Measurements from ENCODE around the gene GAGE10.

Gene GAGE10, protein sequence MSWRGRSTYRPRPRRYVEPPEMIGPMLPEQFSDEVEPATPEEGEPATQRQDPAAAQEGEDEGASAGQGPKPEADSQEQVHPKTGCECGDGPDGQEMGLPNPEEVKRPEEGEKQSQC

DNA sequence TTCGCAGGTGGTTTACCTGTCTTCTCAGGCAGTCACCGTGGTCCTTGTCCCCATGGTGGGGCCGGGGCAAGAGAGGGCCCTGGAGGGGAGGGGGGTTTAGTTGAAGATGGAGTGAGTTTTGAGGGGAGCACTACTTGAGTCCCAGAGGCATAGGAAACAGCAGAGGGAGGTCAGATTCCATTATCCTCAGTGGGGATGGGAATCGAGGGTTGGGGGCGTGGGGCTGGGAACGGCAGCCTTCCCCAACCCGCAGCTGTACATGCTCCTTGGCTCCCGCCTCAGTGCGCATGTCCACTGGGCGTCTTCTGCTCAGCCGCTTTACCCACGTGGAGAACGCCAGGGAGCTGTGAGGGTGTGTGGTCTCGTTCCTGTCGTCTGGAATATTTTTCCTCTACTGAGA lies at the start of gene GAGE10:
Gene GAGE10 (plus strand): TSS at position 301 of the 400 bp plus-strand sequence. CDS start 1,214 bp downstream, outside the sequence.
- Mint-ChIP-seq H3K4me1 (peaks cover 3% of the 10 kb centered on the region), H3K4me3 (no peak within 1 kb of the TSS), H3K36me3 (no peaks in the 10 kb centered on the region), H3K27ac (no peak within 1 kb of the TSS), H3K9me3 (no peaks in the 10 kb centered on the region)
- DNase-seq (ENCODE audit: low spot score in 2 of 2) (no peak), ATAC-seq (no peak)

DNA sequence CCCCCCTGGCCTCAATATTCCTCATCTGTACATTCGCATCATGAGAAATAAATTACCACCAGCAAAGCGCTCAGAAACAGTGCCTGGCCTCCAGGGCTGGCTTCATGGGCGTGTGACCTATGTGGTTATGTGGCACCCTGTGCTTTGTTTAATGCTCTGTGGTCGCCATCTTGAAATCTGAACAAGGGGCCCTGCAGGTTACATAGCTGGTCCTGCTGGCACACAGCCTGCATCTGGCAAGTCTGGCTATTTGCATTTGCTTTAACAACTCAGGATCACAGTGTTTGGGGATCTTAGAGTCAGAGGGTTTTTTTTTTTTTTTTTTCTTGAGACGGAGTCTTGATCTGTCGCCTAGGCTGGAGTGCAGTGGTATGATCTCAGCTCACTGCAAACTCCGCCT lies 48.8 kb upstream of the GAGE10 start:
- Mint-ChIP-seq H3K36me3 (peaks cover 53% of the 10 kb centered on the region), H3K27ac (no peak overlapping the region), H3K9me3 (no peaks in the 10 kb centered on the region), H3K4me3 (no peak overlapping the region), H3K4me1 (peaks cover 51% of the 10 kb centered on the region)
- DNase-seq (ENCODE audit: low spot score in 2 of 2) (no peak), ATAC-seq (no peak)

DNA sequence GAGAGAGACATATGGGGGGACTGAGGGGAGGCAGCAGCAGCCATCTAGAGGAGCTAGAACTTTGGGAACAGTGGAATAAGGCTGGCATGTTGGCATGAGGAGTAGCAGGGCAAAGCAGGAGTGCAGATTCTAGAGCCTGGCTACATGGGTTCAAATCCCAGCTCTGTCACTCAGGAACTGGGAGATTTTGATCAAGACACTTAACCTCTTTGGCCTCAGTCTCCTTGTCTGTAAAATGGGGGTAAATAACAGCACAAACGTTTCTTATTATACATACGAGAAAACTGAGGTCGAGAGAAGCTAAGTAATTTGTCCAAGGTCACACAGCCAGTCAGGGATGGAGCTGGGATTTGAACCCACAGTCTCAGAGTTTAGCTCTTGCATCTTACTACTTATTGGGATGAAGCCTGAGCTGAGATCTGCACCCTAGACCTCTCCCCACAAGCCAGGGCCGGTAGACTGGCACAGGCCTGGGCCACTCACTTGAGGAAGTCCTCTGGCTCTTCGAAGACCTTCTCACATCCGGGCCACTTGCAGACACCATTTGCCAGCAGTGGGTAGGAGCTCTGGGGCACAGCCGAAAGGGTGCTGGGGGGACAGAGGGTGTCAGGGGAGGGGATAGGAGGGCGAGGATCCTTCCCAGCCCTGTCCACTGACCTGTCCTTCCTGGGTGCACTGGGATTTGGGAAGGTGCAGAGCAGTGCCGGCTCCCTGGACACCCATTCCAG lies 47.0 kb upstream of the GAGE10 start:
- Mint-ChIP-seq H3K27ac (peak overlapping the region; percentile 50), H3K4me1 (peaks cover 45% of the 10 kb centered on the region), H3K4me3 (no peak overlapping the region)

DNA sequence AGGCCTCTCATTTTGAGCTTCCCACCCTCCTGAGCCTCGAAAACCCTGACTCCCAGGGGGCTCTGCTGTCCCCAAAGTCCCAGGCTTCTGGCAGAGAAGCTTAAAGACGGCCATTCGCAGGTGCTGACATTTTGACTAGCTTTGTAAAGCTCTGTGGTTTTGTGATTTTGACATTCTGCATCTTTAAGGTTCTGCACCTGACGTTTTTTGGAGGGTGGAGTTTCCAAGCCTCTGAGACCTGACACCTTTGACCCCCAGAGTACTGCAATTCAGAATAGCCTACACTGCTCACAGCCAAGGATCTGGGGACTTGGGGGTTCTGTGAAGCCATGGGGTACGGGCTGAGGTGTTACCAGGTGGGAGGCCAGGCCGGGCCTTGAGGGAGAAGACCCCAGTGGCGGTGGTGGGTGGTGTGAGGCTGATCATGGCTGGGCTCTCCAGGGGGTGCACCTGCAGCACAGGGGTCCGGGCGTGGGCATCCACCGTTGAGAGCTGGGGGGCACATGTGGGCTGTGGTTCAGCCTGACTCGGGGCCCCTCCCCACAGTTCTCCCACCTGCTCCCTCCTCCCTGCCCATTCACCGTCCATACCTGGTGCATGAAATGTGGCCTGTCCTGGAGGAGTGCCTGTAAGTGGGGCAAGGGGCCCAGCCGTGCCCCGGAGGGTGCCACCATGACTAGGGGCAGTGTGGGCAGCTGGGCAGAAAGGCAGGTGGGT lies 46.2 kb upstream of the GAGE10 start:
- H3K27ac Mint-ChIP-seq = peak overlapping the region; percentile 40
- no peaks in the 10 kb centered on the region for H3K9me3 Mint-ChIP-seq
- DNase-seq (ENCODE audit: low spot score in 2 of 2) (no peak), ATAC-seq (no peak)
- H3K4me1 Mint-ChIP-seq = peaks cover 44% of the 10 kb centered on the region
- H3K4me3 Mint-ChIP-seq = no peak overlapping the region
- peaks cover 51% of the 10 kb centered on the region for H3K36me3 Mint-ChIP-seq

More for the DNA sequence above, 47.0 kb upstream of the GAGE10 start:
- ATAC-seq (no peak), DNase-seq (ENCODE audit: low spot score in 2 of 2) (no peak)
- Mint-ChIP-seq H3K36me3 (peaks cover 51% of the 10 kb centered on the region), H3K9me3 (no peaks in the 10 kb centered on the region)

DNA sequence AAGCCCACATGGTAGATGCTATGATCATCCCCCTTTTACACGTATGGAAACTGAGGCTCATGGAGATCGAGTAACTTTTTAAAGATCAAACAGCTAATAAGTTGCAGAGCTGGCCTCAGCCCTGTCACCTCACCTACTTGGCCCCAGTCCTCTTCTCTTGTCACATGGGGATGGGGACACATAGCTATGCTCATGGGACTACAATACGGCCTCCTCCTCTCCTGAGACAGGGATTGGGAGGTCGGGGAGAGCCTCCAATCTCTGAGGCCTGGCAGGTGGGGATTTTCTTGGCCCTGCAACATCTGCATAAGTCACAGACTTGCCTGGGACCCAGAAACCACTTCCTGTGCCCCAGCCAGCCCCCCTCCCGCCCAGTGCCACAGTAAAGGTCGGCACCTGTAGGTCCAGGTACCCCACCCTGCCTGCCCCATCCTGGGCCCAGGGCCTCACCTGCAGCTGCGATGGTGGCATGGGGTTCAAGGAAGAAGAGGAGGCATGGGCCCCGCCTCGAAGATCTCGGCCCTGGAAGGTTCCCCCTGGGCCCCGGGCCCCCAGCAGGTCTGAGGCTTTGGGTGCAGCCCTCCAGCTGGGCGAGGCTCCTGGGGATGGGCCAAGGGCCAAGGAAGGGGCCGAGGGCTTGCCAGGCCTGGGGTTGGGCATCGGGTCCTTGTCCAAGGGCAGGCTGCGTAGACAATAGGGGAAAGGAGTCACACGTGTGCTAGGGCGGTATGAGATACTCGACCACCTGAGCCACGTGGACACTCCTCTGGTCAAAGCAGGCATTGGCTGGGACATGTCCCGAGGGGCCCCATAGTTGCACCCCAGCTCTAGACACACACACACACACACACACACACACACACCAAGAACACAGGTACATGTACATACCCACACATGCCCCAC lies 45.3 kb upstream of the GAGE10 start:
- Mint-ChIP-seq H3K4me3 (no peak overlapping the region), H3K36me3 (peaks cover 51% of the 10 kb centered on the region), H3K27ac (peak overlapping the region; percentile 40), H3K9me3 (no peaks in the 10 kb centered on the region), H3K4me1 (peaks cover 44% of the 10 kb centered on the region)
- DNase-seq (ENCODE audit: low spot score in 2 of 2) (no peak), ATAC-seq (peak; percentile 39)

DNA sequence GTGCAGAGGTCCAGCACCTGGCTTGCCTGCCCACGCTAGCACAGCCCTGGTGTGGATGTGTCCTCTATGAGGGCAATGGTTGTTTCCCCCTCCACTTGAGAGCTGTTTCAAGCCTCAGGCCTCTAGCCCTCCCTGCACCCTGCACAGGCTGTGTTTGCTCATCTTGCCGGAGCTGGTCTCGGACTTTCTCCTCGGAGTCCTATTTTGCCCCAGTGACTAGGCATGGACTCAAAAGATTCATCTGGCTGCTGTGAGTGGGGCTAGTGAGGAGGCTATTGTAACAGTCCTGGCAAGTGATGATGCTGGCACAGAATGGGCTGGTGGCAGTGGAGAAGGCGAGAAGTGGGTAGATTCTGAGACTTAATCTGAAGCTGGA lies 44.7 kb upstream of the GAGE10 start:
- H3K36me3 Mint-ChIP-seq = peaks cover 49% of the 10 kb centered on the region
- H3K27ac Mint-ChIP-seq = peak overlapping the region; percentile 74
- H3K4me1 Mint-ChIP-seq = peaks cover 45% of the 10 kb centered on the region
- H3K4me3 Mint-ChIP-seq = no peak overlapping the region
- no peaks in the 10 kb centered on the region for H3K9me3 Mint-ChIP-seq
- ATAC-seq (no peak), DNase-seq (ENCODE audit: low spot score in 2 of 2) (no peak)

DNA sequence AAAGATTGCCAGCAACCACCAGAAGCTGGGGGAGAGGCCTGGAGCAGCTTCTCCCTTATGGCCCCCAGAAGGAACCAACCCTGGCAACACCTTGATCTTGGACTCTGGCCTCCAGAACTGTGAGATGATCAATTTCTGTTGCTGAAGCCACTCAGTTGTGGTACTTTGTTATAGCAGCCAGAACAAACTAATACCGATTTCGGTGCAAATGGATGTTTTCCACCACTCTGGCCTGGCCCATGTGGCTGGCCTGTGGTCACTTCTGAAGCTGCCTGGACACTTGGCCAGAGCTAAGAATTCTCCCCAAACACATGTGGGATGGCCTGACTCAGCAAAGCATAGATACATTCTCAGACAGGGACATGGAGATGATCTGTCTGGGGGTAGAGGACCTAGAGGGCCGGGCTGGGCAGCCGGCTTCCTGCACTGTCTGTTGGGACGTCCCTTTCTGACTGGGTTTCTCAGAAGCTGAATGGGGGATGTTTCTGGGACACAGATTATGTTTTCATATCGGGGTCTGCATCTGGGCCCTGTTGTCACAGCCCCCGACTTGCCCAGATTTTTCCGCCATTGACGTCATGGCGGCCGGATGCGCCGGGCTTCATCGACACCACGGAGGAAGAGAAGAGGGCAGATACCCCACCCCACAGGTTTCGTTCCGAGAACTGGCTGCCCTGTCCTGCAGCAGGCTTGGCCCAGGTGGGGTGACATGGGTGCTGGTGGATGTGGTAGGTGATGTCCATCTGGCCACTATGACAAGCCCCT lies 43.0 kb upstream of the GAGE10 start:
- ATAC-seq (no peak), DNase-seq (ENCODE audit: low spot score in 2 of 2) (no peak)
- H3K4me1 Mint-ChIP-seq = peaks cover 56% of the 10 kb centered on the region
- H3K9me3 Mint-ChIP-seq = no peaks in the 10 kb centered on the region
- H3K36me3 Mint-ChIP-seq = peaks cover 59% of the 10 kb centered on the region
- H3K27ac Mint-ChIP-seq = peak overlapping the region; percentile 80
- H3K4me3 Mint-ChIP-seq = peak overlapping the region; percentile 26

DNA sequence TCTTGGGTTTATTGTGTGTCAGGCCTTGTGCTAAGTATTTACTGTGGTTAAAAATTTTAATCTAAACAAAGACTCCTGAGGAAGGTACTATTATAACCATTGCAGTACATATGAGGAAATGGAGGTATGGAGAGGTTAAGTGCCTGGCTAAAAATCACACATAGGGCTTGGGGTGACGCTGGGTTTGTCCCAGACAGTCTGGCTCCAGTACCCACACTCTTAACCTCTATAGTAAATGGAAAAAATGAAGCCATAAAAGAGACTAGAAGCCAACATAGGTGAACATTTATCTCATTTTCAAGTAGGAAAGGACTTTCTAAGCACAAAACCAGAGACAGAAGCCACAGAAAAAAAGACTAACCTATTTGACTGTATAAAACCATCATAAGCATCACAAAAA lies 40.8 kb upstream of the GAGE10 start:
- peaks cover 49% of the 10 kb centered on the region for H3K36me3 Mint-ChIP-seq
- H3K27ac Mint-ChIP-seq = peak overlapping the region; percentile 77
- no peaks in the 10 kb centered on the region for H3K9me3 Mint-ChIP-seq
- H3K4me3 Mint-ChIP-seq = peak overlapping the region; percentile 70
- peaks cover 55% of the 10 kb centered on the region for H3K4me1 Mint-ChIP-seq
- DNase-seq (ENCODE audit: low spot score in 2 of 2) (no peak), ATAC-seq (peak; percentile 52)

DNA sequence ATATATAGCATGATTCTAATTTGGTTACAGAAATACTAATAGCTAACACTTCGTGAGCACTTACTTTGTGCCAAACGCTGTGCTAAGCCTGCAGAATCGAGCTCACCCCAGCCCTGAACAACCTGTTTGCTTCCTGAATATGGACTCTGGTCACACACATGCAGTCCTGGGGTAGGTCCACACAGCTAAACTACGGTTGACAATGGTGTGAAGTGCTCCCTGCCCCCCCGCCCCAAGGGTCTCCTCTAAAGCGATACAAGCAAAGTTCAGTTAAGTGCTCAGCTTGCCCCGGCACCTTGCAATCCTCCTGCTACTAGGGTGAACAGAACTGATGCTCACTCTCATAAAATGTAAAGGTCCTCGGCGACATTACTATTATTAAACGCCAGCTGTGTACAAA lies 39.8 kb upstream of the GAGE10 start:
- H3K4me3 Mint-ChIP-seq = peak overlapping the region; percentile 70
- H3K27ac Mint-ChIP-seq = peak overlapping the region; percentile 70
- H3K4me1 Mint-ChIP-seq = peaks cover 59% of the 10 kb centered on the region
- H3K36me3 Mint-ChIP-seq = peaks cover 51% of the 10 kb centered on the region
- H3K9me3 Mint-ChIP-seq = no peaks in the 10 kb centered on the region
- DNase-seq (ENCODE audit: low spot score in 2 of 2) (no peak), ATAC-seq (no peak)

DNA sequence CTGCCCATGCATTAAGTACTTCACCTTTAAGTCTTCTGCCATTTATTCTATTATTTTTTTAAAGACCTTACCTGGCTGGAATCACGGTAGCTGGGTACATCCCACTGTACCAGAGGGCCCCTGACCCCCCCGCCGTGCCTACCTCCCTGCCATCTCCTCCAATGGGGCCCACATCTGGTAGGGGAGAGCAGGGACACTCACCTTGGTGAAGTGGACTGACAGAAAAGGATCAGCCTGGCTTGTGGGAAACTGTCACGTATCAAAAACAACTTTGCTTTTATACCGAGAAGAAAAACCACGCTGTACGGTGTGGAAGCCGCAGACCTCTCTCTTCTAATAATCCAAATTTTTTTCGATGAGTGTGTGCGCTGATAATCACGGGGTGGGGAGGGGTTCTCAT lies 39.0 kb upstream of the GAGE10 start, which contains the start of gene FOXP3:
Gene FOXP3 (minus strand): TSS at position 251 of the 400 bp plus-strand sequence. CDS start 6,205 bp downstream, outside the sequence.
- H3K4me1 Mint-ChIP-seq = peaks cover 54% of the 10 kb centered on the region
- no peak for ATAC-seq

DNA sequence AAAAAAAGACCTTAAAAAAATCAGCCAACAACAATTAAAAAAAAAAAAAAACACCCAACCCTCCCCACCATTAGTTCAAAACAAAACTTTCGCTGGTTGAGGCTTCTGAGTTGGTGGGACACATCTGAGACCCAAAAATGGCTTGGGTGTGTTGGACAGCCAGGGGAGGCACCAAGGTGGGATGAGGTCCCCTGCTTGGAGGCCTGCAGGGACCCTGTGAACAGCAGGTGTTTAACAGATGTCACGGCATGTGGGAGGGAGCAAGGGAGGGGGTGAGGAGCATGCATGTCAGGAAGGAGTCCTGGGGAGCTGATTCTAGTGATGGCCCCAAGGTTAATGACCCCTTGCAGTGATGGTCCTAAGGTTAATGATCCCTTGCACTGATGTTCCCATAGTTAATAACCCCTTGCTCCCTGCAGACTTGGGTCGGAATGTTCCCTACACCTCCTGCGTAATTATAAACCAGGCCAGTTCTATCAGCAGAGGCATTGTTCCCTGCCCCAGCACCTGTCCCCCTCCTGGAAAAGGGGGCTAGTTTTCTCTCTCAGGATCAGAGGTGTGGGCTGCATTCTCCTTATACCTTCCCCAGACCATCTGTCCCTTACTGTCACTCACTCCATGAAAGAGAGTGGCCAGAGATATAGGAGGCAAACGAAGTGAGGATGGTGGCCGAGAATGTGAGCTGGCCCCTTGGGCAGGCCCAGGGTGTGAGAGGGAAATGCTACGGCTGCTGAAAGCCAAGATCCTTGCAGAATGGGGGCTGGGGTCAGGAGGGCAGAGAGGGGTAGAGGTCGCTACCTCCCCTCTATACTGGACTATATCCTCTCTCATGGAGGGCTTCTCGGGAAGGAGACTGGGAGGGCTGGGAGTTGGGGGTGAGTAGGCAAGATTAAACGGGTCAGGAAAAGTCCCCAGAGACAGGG lies 36.7 kb upstream of the GAGE10 start:
- Mint-ChIP-seq H3K4me3 (peak overlapping the region; percentile 80), H3K27ac (no peak overlapping the region), H3K4me1 (peaks cover 51% of the 10 kb centered on the region), H3K9me3 (no peaks in the 10 kb centered on the region), H3K36me3 (peaks cover 47% of the 10 kb centered on the region)
- no peak for ATAC-seq
- DNase-seq (ENCODE audit: low spot score in 2 of 2) = no peak

More for the DNA sequence above, 39.0 kb upstream of the GAGE10 start, which contains the start of gene FOXP3:
- H3K27ac Mint-ChIP-seq = peak within 1 kb of the TSS; percentile 70
- DNase-seq (ENCODE audit: low spot score in 2 of 2) = no peak
- no peaks in the 10 kb centered on the region for H3K9me3 Mint-ChIP-seq
- H3K4me3 Mint-ChIP-seq = peak within 1 kb of the TSS; percentile 70
- H3K36me3 Mint-ChIP-seq = peaks cover 55% of the 10 kb centered on the region

DNA sequence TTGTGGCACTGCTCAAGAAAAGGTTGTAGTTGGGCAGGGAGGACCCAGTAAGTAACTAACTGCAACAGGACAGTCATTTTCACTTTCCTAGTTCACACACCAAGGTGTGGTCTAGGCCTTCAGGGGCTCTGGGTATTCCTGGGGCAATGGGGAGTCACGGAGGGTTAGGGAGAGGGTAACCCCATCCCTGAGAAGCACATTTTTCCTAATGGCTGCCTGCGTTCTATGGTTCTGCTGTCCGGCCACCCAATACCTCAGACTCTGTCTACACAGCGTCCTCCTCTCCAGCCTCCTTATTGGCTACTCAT lies 34.8 kb upstream of the GAGE10 start:
- Mint-ChIP-seq H3K4me3 (peak overlapping the region; percentile 80), H3K9me3 (no peaks in the 10 kb centered on the region), H3K27ac (peak overlapping the region; percentile 96), H3K4me1 (peaks cover 52% of the 10 kb centered on the region), H3K36me3 (peaks cover 44% of the 10 kb centered on the region)
- no peak for ATAC-seq
- no peak for DNase-seq (ENCODE audit: low spot score in 2 of 2)

DNA sequence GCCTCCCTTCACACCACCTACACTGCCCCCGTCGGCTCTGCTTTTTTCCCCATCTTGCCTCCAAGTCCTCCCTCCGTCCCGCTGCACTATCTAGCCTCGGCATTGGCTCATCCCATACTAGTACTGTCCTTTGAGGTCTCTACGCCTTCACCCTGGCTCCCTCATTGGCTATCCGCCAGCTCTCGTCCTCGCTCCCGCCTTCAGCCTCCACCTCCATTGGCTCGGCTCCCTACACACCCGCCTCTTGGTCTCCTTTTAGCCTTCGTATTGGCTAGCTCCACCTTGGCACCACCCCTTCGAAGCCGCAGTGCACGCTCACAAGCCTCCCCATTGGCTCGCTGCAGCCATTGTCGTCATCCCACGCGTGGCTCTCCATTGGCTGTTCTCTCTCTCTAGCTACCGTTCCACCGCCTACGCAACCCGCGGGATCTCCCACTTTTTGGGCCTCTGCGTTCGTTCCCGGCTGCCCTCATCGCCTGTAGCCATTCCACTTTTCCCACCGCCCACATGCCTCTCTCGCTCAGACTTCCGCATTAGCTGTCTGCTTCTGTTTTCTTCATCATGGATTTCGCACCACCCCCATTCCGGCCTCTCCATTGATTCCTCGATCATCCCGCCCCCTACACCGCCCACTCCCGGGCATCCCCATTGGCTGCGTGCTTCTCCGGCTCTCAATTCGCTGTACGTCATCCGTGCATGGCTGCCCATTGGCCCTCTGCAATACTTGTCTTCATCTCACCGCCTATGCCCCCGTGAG lies 34.3 kb upstream of the GAGE10 start:
- peak; percentile 88 for ATAC-seq

More for the DNA sequence above, 34.3 kb upstream of the GAGE10 start:
- peaks cover 50% of the 10 kb centered on the region for H3K4me1 Mint-ChIP-seq
- peak overlapping the region; percentile 80 for H3K4me3 Mint-ChIP-seq
- peak overlapping the region; percentile 96 for H3K27ac Mint-ChIP-seq
- DNase-seq (ENCODE audit: low spot score in 2 of 2) = peak; percentile 70 to 92
- H3K36me3 Mint-ChIP-seq = peaks cover 41% of the 10 kb centered on the region
- H3K9me3 Mint-ChIP-seq = no peaks in the 10 kb centered on the region

Data from stimulated activated effector memory CD8-positive, alpha-beta T cell treated with anti-CD3 and anti-CD28 coated beads, Interleukin-12 subunit alpha, Interleukin-12 subunit beta, amount 100 ng/mL, for 72 hours (primary cell).